NCI-H526 (cell line): Measurements from ENCODE around the gene PPARD.
"Not testable (repeated sequence)": the region's sequence is repeated elsewhere in the genome, so short reads cannot be mapped to it uniquely, and the experiment has no call there.

ENCODE experiments used
- DNase-seq, 2 experiments: peaks; one replicate each; lab custom pipeline; 2025; lab: John Stamatoyannopoulos, UW

The PPARD gene

DNA sequence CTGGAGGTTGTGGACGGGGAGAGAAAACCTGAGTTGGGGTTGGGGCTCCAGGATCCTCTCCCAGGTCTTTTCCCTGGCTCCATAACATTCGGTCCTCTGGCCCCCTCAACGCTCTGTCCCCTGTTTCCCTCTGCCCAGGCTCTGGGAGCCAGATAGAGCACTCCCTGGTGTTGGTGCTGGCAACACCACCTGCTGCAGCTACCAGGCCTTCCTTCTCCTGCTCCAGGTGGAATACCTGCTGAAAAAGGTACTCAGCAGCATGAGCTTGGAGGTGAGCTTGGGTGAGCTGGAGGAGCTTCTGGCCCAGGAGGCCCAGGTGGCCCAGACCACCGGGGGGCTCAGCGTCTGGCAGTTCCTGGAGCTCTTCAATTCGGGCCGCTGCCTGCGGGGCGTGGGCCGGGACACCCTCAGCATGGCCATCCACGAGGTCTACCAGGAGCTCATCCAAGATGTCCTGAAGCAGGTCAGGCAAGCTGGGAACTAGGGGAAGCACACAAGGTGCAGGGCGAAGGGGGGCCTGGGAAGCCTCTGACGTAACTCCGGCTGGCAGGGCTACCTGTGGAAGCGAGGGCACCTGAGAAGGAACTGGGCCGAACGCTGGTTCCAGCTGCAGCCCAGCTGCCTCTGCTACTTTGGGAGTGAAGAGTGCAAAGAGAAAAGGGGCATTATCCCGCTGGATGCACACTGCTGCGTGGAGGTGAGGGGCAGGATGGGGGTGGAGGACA, 30.1 kb upstream of the PPARD start:
- no peak for DNase-seq

DNA sequence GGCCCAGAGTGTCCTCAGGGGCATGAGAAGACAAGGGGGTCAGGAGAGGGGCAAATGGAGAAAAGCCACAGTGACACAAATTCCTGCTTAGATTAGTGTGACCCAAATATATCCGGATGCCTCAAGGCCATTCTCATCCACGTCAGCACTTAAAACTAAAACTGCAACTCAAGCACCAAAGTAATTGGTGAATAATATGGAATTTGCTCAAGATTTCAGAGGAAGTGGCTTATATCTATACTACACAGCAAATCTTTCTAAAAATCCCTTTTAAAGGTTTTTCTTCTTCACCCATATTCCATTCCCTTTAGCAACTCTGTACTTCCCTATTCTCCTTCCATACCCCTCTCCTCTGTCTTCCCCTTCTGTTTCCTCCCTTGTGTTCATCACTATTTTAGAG, 29.6 kb upstream of the PPARD start:
- no peak for DNase-seq

DNA sequence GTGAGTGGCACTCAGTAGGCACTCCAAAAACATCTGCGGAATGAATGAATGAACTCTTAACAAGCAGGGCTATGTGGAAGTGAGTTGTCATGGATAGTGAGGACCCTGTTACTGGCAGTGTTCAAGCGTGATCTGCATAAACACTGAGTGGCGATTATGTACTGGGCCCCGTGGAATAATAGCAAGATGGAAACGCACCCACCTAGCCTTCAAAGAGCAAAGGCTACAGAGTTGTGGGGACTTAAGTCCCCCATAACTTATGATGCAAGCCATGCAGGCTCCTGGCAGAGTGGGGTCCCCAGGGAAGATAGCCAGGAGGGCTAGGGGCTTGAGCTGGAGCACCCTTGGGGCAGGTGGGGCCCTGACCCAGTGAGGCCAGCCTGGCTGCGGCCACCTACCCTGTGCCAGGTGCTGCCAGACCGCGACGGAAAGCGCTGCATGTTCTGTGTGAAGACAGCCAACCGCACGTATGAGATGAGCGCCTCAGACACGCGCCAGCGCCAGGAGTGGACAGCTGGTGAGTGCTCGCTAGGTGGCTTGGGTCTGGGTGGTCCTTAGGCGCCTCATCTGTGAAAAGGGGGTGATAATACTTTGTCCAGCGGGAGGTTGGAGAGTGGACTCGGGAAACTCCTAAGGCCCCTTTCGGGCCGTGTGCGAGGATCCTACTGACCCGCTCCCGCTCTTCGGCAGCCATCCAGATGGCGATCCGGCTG, 24.7 kb upstream of the PPARD start:
- DNase-seq: no peak

DNA sequence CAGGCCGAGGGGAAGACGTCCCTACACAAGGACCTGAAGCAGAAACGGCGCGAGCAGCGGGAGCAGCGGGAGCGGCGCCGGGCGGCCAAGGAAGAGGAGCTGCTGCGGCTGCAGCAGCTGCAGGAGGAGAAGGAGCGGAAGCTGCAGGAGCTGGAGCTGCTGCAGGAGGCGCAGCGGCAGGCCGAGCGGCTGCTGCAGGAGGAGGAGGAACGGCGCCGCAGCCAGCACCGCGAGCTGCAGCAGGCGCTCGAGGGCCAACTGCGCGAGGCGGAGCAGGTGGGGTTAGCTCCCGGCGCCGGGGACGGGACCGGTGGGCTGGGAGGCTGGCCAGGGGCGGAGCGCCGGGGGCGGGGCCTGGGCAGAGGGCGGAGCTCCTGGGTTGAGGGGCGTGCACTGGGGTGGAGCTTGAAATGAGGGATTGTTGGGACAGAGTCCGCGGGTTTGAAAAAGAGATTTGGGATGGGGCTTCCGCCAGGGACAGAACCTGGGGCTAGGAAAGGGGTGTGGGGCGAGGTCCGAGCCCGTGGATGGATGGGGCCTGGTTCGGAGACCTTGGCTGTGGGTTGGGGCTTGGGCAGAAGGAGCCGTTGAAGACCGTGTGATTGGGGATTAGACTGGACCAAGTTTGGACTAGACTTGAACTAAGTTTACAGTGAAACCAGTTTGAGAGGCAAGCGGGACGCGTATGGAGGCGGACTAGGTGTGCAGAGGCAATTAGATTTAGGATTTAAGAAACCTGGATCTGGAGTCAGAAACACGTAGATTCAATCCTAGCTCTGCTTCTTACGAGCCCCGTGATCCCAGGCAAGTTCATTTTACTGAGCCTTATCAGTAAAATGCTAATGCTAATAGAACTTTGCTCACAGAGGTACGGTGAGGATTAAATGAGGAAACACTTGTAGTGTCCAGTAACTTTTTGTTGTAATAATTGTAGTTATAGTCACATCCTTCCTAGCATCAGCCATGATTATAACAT, 23.9 kb upstream of the PPARD start:
- DNase-seq: peak in 1 of 2 experiments; percentile 68

DNA sequence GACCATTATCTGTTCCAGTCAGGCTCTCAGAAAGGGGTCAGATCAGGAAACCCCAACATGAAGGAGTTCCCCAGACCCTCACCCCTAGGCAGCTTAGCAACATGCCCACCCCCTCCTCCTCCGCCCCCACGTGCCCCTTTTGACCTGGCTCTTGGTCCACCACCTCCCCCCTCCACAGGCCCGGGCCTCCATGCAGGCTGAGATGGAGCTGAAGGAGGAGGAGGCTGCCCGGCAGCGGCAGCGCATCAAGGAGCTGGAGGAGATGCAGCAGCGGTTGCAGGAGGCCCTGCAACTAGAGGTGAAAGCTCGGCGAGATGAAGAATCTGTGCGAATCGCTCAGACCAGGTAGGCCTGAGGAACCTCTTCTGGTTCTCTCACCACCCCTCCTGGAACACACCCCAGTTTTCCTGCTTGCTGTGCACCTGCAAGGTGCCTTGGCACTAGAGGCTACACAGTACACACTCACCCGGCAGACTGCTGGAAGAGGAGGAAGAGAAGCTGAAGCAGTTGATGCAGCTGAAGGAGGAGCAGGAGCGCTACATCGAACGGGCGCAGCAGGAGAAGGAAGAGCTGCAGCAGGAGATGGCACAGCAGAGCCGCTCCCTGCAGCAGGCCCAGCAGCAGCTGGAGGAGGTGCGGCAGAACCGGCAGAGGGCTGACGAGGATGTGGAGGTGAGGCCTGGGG, 22.9 kb upstream of the PPARD start:
- no peak for DNase-seq

DNA sequence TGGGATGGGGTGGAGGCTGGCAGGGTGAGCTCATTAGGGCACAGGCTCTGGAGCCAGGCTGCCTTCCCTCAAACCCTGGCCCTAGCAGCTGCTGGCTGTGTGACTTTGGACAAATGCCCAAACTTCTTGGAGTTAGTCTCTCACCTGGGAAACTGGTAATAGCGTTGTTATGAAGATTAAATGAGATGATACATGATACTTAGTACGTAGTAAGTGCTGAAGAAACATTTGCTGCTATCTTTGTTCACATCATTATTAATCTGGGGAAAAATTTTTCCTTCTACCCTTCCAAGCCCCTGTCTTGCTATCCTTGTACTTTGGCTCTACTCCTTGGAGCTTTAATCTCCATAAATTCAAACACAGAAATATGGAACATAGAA, 22.3 kb upstream of the PPARD start:
- no peak for DNase-seq

DNA sequence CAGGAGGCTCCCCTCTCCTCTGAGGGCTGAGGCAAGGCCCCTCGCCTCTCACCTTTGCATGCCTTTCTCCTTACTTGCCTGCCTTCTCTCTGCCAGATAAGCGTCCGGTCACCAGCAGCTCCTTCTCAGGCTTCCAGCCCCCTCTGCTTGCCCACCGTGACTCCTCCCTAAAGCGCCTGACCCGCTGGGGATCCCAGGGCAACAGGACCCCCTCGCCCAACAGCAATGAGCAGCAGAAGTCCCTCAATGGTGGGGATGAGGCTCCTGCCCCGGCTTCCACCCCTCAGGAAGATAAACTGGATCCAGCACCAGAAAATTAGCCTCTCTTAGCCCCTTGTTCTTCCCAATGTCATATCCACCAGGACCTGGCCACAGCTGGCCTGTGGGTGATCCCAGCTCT, 21.3 kb upstream of the PPARD start:
- DNase-seq: no peak

DNA sequence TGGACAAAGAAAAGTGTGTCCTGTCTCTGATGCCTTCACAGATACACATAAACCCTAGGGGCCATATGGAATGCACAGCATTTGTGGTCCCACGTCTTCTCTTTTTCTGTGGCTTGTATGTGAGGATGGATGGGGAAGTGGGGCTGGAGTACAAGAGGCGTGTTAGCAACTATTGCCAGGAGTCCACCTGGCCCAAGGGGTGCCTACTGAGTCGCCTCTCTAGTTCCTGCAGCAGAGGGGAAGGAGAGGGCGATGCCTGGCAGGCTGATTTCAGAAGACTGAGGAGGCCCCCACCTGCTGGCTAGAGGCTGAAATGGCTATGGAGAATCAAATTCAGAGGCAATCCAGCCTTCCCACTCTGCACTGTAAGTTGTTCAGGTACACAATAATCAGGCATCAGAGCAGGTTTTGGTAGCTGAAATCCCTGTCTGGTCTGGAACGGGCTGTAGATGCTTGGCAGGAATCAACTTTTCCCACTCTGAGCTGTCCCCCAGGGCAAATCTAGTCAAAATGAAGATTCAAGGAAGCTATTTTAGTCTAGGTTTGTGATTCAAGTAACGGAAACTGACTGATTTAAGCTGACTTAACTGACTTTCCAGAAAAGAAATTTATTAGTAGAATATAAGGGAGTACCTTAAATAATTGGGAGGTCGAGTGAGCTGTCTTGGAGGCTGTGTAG, 14.9 kb upstream of the PPARD start:
- DNase-seq: peak; percentile 18 to 81

DNA sequence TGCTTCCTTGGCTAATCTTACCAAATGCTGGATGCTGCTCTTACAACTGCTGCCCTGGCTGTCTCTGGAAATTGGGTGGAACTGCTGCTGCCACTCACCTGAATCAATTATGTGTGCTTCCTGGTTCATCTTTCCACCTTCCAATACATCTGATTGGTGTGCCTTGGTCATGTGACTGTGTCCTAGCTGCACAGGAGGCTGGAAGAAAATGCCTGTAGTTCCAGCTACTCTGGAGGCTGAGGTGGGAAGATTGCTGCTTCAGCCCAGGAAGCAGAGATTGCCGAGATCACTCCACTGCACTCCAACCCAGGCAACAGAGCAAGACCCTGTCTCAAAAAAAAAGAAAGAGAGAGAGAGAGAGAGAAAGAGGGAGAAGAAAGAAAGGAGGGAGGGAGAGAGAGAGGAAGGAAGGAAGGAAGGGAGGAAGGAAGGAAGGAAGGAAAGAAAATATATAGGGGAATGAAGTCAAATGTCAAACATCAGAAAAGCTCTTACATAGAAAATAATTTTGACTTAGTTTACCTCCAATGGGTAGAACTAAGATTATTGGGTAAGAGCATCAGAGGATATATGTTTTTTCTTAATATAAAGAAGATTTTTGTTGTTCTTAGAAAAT, 14.1 kb upstream of the PPARD start:
- DNase-seq: no peak

DNA sequence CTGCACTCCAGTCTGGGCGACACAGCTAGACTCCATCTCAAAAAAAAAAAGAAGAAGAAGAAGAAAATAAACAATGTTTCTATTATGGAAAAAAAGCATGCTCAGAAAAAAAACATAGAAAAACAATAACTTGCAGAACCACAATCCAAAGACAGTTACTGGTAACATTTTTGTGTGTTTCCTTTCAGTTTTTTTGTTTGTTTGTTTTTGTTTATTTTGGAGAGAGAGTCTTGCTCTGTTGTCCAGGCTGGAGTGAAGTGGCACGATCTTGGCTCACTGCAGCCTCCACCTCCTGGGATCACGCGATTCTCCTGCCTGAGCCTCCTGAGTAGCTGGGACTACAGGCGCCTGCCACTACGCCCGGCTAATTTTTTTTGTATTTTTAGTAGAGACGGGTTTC, 13.4 kb upstream of the PPARD start:
- DNase-seq: not testable (repeated sequence)

DNA sequence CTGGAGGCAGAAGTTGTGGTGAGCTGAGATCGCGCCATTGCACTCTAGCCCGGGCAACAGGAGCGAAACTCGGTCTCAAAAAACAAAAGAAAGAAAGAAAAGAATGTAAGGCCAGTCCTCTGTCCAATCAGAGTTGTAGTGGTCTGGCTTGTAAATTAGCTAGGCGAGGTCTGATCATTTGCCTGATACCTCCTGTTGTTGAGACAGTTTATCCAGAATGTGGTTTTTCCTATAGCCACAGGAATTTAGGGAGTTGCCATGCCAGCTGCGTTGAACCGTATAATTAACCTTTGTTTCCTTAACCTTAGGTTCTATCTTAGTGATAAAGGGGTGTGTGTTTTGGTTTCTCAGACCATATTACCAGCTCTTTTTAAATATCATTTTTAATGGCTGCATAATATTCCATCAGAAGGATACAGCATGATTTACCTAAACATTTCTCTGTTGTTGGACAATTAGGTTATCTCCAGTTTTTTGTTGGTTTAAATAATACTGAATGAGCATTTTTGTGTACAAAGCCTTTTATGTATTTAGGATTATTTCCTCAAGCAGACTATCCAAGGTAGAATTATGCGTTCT, 11.7 kb upstream of the PPARD start:
- no peak for DNase-seq

DNA sequence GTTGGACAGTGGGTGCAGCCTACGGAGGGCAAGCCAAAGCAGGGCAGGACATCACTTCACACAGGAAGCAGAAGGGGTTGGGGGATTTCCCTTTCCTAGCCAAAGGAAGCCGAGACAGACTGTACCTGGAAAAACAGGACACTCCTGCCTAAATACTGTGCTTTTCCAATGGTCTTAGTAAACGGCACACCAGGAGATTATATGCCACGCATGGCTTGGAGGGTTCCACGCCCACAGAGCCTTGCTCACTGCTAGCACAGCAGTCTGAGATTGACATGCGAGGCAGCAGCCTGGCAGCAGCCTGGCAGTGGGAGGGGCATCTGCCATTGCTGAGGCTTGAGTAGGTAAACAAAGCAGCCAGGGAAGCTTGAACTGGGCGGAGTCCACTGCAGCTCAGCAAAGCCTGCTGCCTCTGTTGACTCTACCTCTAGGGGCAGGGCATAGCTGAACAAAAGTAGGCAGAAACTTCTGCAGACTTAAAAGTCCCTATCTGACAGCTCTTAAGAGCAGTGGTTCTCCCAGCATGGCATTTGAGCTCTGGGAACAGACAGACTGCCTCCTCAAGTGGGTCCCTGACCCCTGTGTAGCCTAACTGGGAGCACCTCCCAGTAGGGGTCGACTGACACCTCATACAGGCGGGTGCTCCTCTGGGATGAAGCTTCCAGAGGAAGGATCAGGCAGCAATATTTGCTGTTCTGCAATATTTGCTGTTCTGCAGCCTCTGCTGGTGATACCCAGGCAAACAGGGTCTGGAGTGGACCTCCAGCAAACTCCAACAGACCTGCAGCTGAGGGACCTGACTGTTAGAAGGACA, 10.1 kb upstream of the PPARD start:
- peak; percentile 21 to 66 for DNase-seq

DNA sequence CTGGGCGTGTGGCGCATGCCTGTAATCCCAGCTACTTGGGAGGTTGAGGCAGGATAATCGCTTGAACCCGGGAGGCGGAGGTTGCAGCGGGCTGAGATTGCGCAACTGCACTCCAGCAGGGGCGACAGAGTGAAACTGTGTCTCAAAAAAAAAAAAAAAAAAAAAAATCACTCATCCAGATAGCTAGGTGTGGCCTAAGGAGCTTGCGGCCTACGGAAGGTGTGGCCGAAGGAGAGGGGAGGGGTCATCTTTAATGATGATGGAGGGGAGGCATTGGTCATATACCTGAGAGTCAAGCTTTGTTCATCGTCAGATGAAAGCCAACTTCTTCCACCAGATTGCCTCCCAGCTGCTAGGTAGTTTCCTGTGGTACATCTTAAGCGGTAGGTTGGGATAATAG, 801 bp upstream of the PPARD start:
- DNase-seq: no peak

DNA sequence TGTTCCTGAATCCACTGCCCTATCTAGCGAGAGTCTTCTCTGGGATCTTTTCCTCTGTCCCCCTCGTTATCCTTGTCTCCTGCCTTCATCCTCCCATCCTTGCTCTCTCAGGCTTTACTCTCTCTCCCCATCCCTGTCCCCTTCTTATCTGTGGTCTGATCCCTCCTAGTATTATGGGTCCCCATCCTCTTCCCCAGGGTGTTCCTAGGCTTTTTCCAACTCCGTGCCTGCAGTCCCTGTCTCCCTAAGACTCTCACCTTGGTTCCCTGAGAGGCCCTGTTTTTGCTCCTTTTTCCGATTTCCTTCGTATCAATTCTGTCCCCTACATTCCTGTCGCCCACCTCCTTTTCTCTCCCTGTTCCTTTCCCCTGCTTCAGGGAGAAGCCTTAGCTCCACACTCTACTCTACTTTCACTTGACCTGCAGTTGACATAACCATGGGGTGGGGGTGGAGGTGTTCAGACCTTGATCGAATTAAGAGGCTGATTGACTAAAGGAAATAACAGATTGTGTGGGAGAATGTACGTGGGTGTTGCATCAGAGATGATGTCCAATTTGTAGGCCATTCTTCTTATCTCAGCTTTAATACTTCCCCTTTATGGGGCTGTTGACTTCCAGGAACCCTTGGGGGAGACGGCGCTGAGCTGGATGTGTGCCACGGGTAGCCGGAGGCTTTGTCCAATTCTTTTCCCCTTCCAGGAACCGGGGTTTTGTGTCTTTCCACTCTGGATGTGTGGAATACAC, 905 bp downstream of the PPARD start:
- no peak for DNase-seq

DNA sequence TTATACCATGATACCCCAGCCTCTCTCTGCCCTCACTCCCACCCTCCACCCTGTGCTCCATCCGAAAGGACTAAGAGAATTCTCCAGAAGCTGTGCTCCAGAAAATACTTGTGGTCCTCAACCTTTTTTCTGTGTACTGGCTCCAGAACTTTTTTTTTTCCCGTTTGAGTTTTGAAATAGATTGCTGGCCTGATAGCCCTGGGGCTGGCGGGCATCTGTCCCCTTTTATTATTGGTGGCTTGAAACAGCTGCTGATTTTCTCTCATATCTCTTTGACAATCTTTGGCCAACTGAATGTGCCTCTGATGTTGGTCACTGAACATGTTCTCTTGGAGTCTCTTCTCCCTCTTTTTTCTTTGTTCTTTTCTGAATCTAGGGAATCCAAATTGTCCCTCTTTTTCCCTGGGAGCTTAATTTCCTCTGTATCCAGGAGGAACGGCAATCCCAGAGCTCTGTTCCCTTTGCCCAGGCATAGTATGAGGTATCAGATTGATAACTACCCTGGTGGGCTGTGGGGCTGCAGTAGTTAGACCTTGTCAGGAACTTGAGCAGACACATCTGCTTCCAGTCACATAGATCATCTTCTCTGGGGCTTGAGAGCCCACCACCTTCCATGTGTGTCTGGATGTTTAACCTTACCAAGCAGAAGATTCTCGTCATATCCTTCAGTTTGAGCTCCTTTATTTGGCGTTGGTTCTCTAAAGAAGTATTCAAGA, 1.6 kb downstream of the PPARD start:
- DNase-seq: no peak

DNA sequence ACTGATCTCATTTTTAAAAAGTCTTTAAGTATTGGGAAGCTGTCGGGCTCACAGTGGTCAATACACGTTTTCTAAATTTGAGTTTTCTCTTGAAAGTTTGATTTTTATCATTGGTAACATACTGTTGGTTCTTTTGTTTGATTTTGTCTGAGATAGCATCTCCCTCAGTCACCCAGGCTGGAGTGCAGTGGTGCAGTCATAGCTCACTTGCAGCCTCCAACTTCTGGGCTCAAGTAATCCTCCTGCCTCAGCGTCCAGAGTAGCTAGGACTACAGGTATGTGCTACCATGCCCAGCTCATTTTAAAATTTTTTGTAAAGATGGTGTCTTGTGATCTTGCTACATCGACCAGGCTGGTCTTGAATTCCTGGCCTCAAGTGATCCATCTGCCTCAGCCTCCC, 9.1 kb downstream of the PPARD start:
- DNase-seq: no peak

DNA sequence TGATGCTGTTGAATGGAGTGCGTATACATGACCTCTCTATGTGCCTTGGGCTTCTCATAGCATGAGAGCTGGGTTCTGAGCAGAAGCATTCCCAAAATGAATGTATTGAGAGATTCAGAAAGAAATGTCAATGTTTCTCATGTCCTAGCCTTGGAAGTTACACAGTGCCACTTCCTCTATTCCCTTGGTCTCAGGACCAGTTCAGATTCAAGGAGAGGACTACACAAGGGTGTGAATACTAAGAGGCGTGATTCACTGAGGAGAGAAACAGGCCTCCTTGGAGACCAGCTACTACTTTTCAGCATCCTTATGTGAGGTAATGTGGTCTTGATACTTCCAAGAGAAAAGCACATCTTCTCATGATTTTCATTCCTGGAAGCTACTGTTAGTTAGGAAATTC, 10.4 kb downstream of the PPARD start:
- DNase-seq: no peak

DNA sequence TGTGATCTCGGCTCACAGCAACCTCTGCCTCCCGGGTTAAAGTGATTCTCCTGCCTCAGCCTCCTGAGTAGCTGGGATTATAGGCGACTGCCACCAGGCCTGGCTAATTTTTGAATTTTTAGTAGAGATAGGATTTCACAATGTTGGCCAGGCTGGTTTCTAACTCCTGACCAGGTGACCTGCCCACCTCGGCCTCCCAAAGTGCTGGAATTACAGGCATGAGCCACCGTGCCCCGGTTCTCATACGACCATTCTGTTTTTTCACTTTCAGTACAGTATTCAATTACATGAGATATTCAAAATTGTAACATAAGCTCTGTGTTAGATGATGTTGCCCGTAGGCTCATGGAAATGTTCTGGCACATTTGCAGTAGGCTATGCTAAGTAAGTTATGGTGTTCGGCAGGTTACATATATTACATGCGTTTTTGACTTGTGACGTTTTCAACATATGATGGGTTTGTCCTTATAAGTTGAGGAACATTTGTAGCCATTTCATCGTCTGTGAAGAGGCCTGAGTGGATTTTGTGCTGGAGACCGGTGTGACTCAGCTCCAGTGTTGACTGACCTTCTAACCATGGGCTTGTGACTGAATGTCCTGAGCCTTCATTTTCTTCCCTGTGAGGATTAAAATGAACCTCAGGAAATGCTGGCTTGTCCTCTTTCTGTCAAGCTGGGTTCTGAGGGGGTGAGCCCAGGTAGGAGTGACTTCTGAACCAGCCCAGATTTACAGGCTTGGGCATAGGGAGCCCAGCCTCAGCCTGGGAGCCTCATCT, 12.2 kb downstream of the PPARD start:
- peak in 1 of 2 experiments; percentile 39 for DNase-seq
